Vagina (tissue), 2 donors: ENCODE data around the gene HYAL2.
A peak's percentile ranks its signal among the peaks of the same experiment; 100 is the strongest.

ENCODE experiments used
- POLR2AphosphoS5 ChIP-seq, 2 donors: sonication (generic); formaldehyde crosslinking; IDR thresholded peaks; one replicate each; pipeline ENCODE4 v1.9.0; 2017; ENCODE audit warnings: antibody characterized with exemption in 2 of 2, mild to moderate bottlenecking in 2 of 2, low read depth in 1 of 2; ENCODE audit not compliant: insufficient read depth in 1 of 2
- TF ChIP-seq, protein P1 (sequence below), 3 experiments: fragments of 450-650 bp in 2 of 3; fragments of 200-600 bp in 1 of 3; sonication (generic) in 1 of 3; IDR thresholded peaks; one replicate each; pipeline ENCODE4 v1.5.1; 2017 to 2019; ENCODE audit warnings: antibody characterized with exemption in 3 of 3, mild to moderate bottlenecking in 2 of 3, moderate library complexity in 2 of 3

DNA sequence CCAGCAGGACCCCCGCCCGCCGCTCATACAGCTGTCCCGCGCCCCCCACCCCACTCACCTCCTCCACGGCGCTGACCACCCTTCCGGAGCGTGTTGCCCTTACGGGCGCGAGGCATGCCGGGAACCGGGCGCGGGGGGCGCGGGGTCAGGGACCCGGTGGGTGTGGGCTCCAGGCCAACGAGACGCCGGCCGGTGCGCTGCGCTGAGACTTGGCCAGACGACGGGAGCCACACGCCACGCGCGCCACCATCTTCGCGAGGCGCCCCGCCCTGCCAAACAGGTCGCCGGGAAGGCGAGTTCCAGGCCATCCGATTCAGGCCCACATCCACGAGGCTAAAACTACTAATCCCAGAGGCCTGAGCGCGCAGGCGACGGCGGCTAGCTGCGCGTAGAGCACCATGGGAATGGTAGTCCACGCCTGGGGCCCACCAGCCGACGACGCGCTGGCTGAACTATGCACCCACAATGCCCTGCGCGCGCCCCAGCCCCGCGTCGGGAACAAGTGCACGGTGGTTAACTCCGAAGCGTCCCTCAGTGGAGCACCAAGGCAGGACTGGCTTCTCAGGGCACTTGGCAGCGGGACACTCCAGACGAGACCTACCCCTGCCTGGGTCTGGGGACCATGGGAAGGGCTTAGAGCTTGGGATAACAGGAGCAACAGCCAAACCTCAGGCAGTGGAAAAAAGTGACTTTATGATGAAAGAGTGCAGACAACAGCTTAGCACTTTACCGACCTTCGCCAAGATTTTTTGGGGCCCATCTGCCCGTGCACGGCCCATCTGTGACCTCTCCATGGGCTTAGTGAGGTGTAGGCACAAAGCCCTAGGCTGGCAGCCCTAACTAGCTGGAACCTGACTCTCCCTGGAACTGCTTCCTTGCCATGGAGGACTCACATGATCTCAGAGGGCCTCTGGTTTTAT is 30.1 kb downstream of the HYAL2 start, which contains the start of gene IFRD2:
- TF ChIP-seq POLR2AphosphoS5 (IDR thresholded peaks at IDR 0.05; ENCODE audit: insufficient read depth in 1 of 2, low read depth in 1 of 2), result peak; percentile 83 to 99
- TF ChIP-seq, protein P1, sequence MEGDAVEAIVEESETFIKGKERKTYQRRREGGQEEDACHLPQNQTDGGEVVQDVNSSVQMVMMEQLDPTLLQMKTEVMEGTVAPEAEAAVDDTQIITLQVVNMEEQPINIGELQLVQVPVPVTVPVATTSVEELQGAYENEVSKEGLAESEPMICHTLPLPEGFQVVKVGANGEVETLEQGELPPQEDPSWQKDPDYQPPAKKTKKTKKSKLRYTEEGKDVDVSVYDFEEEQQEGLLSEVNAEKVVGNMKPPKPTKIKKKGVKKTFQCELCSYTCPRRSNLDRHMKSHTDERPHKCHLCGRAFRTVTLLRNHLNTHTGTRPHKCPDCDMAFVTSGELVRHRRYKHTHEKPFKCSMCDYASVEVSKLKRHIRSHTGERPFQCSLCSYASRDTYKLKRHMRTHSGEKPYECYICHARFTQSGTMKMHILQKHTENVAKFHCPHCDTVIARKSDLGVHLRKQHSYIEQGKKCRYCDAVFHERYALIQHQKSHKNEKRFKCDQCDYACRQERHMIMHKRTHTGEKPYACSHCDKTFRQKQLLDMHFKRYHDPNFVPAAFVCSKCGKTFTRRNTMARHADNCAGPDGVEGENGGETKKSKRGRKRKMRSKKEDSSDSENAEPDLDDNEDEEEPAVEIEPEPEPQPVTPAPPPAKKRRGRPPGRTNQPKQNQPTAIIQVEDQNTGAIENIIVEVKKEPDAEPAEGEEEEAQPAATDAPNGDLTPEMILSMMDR (IDR thresholded peaks at IDR 0.05), result peak in 1 of 3 experiments; percentile 14
